Measurements from ENCODE around the gene ZNF710.
"Not testable (repeated sequence)": the region's sequence is repeated elsewhere in the genome, so short reads cannot be mapped to it uniquely, and the experiment has no call there.

The ZNF710 gene

DNA sequence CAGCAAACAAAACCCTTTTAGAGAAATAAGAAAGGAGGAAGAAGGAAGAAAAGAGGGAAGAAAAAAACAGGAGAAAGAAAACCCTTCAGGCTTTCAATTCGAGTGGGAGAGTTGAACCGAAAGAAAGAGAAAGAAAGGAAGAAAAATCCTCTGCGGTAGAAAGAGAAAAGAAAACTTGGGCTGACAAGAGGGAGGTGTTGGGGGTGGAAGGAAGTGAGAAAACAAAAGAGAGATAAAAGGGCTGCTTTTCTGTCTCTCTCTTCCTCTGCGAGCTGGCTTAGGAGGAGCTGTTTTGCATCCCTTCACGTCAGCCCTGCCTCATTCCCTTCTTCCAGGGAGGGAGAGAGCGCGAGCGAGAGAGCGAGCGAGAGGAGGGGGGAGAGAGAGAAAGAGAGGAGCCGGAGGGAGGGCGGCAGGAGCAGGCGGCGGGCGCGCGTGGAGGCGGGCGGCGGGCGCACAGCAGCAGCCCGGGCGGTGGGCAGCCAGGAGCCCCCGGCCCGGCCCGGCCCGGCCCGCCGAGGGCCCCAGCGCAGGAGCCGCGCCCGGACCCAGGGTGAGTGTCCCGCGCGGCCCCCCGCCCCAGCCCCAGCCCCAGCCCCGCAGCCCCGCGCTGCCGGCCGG lies at the start of gene ZNF710:
ZNF710 (plus strand) TSS at position 263 of the 621 bp plus-strand sequence. CDS start 65,814 bp downstream, outside the sequence.
- TF ChIP-seq, protein P1, sequence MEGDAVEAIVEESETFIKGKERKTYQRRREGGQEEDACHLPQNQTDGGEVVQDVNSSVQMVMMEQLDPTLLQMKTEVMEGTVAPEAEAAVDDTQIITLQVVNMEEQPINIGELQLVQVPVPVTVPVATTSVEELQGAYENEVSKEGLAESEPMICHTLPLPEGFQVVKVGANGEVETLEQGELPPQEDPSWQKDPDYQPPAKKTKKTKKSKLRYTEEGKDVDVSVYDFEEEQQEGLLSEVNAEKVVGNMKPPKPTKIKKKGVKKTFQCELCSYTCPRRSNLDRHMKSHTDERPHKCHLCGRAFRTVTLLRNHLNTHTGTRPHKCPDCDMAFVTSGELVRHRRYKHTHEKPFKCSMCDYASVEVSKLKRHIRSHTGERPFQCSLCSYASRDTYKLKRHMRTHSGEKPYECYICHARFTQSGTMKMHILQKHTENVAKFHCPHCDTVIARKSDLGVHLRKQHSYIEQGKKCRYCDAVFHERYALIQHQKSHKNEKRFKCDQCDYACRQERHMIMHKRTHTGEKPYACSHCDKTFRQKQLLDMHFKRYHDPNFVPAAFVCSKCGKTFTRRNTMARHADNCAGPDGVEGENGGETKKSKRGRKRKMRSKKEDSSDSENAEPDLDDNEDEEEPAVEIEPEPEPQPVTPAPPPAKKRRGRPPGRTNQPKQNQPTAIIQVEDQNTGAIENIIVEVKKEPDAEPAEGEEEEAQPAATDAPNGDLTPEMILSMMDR (conservative IDR thresholded peaks at IDR 0.05; ENCODE audit: low read depth, low read length), result no peak
- peak; percentile 72 for DNase-seq (ENCODE audit: low read depth)
- H3K4me3 ChIP-seq (ENCODE audit: low read depth, low read length), result peak within 1 kb of the TSS; percentile 71

- H3K4me3 ChIP-seq (ENCODE audit: low read depth, low read length), result no peak overlapping the region
- TF ChIP-seq, protein P1 (conservative IDR thresholded peaks at IDR 0.05; ENCODE audit: low read depth, low read length), result no peak
- DNase-seq (ENCODE audit: low read depth), result no peak
Measured at GRCh38 chr15:89954541-89954940, 46.6 kb upstream of the ZNF710 start.

GRCh38 chr15:89955449-89955998 lies 45.6 kb upstream of the ZNF710 start:
- H3K4me3 ChIP-seq (ENCODE audit: low read depth, low read length); DNase-seq (ENCODE audit: low read depth): not testable (repeated sequence)

DNA sequence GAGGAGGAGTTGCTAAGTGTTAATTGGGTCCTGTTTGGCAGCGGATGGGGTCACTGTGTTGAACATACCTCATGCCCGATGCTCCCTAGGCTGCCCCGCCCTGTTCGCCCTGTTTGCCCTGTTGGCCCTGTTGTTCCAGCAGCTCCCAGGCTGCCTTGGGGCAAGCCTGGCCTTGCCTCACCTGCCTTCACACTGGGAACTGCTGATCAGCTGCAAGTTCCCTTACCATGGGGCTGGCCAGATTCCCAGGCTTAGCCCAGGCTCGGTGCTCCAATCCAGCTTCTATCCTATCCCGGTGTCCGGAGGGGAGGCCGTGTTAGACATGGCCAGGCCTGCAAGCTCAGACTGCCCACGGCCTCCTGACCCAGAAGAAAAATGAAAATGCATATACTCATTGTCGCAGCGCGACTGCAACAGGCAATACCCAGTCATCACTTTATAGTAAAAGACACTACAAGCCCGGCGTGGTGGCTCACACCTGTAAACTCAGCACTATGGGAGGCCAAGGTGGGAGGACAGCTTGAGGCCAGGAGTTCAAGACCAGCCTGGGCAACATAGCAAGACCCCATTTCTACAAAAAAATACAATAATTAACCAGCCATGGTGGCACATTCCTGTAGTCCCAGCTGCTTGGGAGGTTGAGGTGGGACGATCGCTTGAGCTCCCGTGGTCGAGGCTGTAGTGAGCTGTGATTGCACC lies 42.9 kb upstream of the ZNF710 start:
- no peak for DNase-seq (ENCODE audit: low read depth)
- TF ChIP-seq, protein P1 (conservative IDR thresholded peaks at IDR 0.05; ENCODE audit: low read depth, low read length), result no peak
- no peak overlapping the region for H3K4me3 ChIP-seq (ENCODE audit: low read depth, low read length)

- DNase-seq (ENCODE audit: low read depth), result no peak
- H3K4me3 ChIP-seq (ENCODE audit: low read depth, low read length), result no peak overlapping the region
- TF ChIP-seq, protein P1 (conservative IDR thresholded peaks at IDR 0.05; ENCODE audit: low read depth, low read length), result no peak
Measured at GRCh38 chr15:89963301-89964231, 37.6 kb upstream of the ZNF710 start.

DNA sequence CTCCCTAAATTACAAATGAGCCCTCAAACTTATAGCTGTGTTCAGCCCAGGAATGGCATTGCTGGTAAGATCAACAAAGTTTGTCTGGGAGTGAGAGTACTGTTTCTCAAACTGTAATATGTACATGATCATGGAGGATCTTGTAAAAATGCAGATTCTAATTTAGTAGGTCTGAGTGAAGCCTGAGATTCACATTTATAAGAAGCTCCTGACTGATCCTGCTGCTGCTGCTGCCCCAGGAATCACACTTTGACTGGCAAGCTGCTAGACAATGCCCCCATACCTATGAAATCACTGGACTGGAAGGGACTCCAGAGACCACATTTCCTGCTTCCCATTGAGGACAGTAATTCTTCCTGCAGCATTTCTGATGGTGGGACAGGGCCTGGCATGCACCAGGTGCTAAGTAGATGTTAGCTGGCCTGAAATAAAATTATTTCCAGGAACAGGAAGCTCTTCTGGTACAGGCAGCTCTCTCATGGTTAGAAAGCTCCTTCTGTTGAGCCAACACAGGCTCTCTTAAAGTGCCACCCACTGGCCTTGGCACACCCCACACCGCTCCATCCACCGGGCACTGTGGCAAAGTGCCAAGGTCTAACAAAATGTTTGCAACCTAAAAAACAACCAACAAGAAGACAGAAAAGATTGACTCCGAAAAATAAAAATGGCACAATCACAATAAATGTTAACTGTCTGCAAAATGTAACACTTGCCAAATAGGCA lies 36.7 kb upstream of the ZNF710 start:
- no peak overlapping the region for H3K4me3 ChIP-seq (ENCODE audit: low read depth, low read length)
- TF ChIP-seq, protein P1 (conservative IDR thresholded peaks at IDR 0.05; ENCODE audit: low read depth, low read length), result no peak
- DNase-seq (ENCODE audit: low read depth), result no peak
